ENCODE results near the gene SMIM23.

- no peak for TF ChIP-seq ZNF274 (IDR thresholded peaks at IDR 0.05; ENCODE audit: low read depth, low read length)
- no peak for TF ChIP-seq YY1 (IDR thresholded peaks at IDR 0.05; ENCODE audit: insufficient read depth, insufficient read length)
Observed at GRCh38 chr5:171839112-171839511, 53.5 kb downstream of the SMIM23 start.

All from NT2/D1 (cell line).